HG03571 (cell line): Measurements from ENCODE around the gene SRGAP2B.
"Not testable (repeated sequence)": the region's sequence is repeated elsewhere in the genome, so short reads cannot be mapped to it uniquely, and the experiment has no call there.

Source experiments
- ATAC-seq: cut with Tn5 transposase; IDR thresholded peaks from one replicate; pipeline ENCODE4 v1.9.1; 2021; ENCODE audit not compliant: unreplicated experiment

Gene SRGAP2B

GRCh38 chr1:145093517-145094149 lies 1.5 kb downstream of the SRGAP2B start:
- ATAC-seq, result not testable (repeated sequence)

GRCh38 chr1:145082483-145083255 lies 12.5 kb downstream of the SRGAP2B start:
- not testable (repeated sequence) for ATAC-seq

GRCh38 chr1:145080193-145080592 lies 14.9 kb downstream of the SRGAP2B start:
- not testable (repeated sequence) for ATAC-seq

- not testable (repeated sequence) for ATAC-seq
Observed at GRCh38 chr1:145079737-145080136, 15.4 kb downstream of the SRGAP2B start.

GRCh38 chr1:145078787-145079370 lies 16.2 kb downstream of the SRGAP2B start:
- ATAC-seq, result not testable (repeated sequence)

- not testable (repeated sequence) for ATAC-seq
Observed at GRCh38 chr1:145077872-145078786, 17.0 kb downstream of the SRGAP2B start.

GRCh38 chr1:145076877-145077276 lies 18.3 kb downstream of the SRGAP2B start:
- not testable (repeated sequence) for ATAC-seq

GRCh38 chr1:145074021-145074559 lies 21.0 kb downstream of the SRGAP2B start:
- ATAC-seq, result not testable (repeated sequence)

GRCh38 chr1:145071569-145071968 lies 23.6 kb downstream of the SRGAP2B start:
- not testable (repeated sequence) for ATAC-seq

GRCh38 chr1:145066486-145066885 lies 28.6 kb downstream of the SRGAP2B start:
- ATAC-seq, result not testable (repeated sequence)

- not testable (repeated sequence) for ATAC-seq
Observed at GRCh38 chr1:145065194-145065826, 29.8 kb downstream of the SRGAP2B start.

GRCh38 chr1:145063941-145064648 lies 31.0 kb downstream of the SRGAP2B start:
- ATAC-seq, result not testable (repeated sequence)

- ATAC-seq, result not testable (repeated sequence)
Observed at GRCh38 chr1:145063285-145063684, 31.8 kb downstream of the SRGAP2B start.

- not testable (repeated sequence) for ATAC-seq
Observed at GRCh38 chr1:145058184-145058583, 36.9 kb downstream of the SRGAP2B start.

GRCh38 chr1:145055217-145055760 lies 39.8 kb downstream of the SRGAP2B start:
- ATAC-seq, result peak; percentile 99

- ATAC-seq, result not testable (repeated sequence)
Observed at GRCh38 chr1:145053428-145053827, 41.7 kb downstream of the SRGAP2B start.

- ATAC-seq, result not testable (repeated sequence)
Observed at GRCh38 chr1:145052019-145052776, 42.9 kb downstream of the SRGAP2B start.

GRCh38 chr1:145048181-145048856 lies 46.8 kb downstream of the SRGAP2B start:
- ATAC-seq, result not testable (repeated sequence)
